Astrocyte of the hippocampus (primary cell): ENCODE measurements around the gene ZNF777.
A peak's percentile ranks its signal among the peaks of the same experiment; 100 is the strongest.
"Not testable (repeated sequence)": the region's sequence is repeated elsewhere in the genome, so short reads cannot be mapped to it uniquely, and the experiment has no call there.

Experiments
- DNase-seq: peaks from one replicate; pipeline ENCODE4 v3.0.0; 2011; ENCODE audit warnings: low read depth, low spot score

ZNF777 gene

GRCh38 chr7:149455175-149455950, 5.5 kb downstream of the ZNF777 start:
- DNase-seq: no peak

GRCh38 chr7:149454750-149455149, 6.1 kb downstream of the ZNF777 start:
- no peak for DNase-seq

GRCh38 chr7:149454006-149454405, 6.9 kb downstream of the ZNF777 start:
- DNase-seq: no peak

- no peak for DNase-seq
Measured at GRCh38 chr7:149450821-149451220, 10.0 kb downstream of the ZNF777 start.

GRCh38 chr7:149449897-149450296, 11.0 kb downstream of the ZNF777 start:
- DNase-seq: no peak

GRCh38 chr7:149448961-149449360, 11.9 kb downstream of the ZNF777 start:
- no peak for DNase-seq

- DNase-seq: not testable (repeated sequence)
Measured at GRCh38 chr7:149446026-149446425, 14.8 kb downstream of the ZNF777 start.

- DNase-seq: no peak
Measured at GRCh38 chr7:149444287-149444686, 16.6 kb downstream of the ZNF777 start.

GRCh38 chr7:149443523-149443922, 17.3 kb downstream of the ZNF777 start:
- no peak for DNase-seq

- no peak for DNase-seq
Measured at GRCh38 chr7:149442924-149443323, 17.9 kb downstream of the ZNF777 start.

- DNase-seq: no peak
Measured at GRCh38 chr7:149440222-149440621, 20.6 kb downstream of the ZNF777 start.

- no peak for DNase-seq
Measured at GRCh38 chr7:149436358-149436757, 24.5 kb downstream of the ZNF777 start.

- DNase-seq: no peak
Measured at GRCh38 chr7:149433124-149433523, 27.7 kb downstream of the ZNF777 start.

- DNase-seq: no peak
Measured at GRCh38 chr7:149432121-149432691, 28.7 kb downstream of the ZNF777 start.

- DNase-seq: no peak
Measured at GRCh38 chr7:149431486-149432120, 29.3 kb downstream of the ZNF777 start.

GRCh38 chr7:149430192-149430591, 30.7 kb downstream of the ZNF777 start:
- DNase-seq: no peak

GRCh38 chr7:149427893-149428292, 33.0 kb downstream of the ZNF777 start:
- no peak for DNase-seq

- no peak for DNase-seq
Measured at GRCh38 chr7:149427096-149427680, 33.7 kb downstream of the ZNF777 start.

- DNase-seq: peak; percentile 13
Measured at GRCh38 chr7:149423449-149424110, 37.3 kb downstream of the ZNF777 start.

GRCh38 chr7:149422914-149423301, 38.0 kb downstream of the ZNF777 start:
- DNase-seq: no peak

GRCh38 chr7:149422162-149422913, 38.5 kb downstream of the ZNF777 start:
- DNase-seq: peak; percentile 88
